ENCODE measurements around the gene ILKAP.

DNA sequence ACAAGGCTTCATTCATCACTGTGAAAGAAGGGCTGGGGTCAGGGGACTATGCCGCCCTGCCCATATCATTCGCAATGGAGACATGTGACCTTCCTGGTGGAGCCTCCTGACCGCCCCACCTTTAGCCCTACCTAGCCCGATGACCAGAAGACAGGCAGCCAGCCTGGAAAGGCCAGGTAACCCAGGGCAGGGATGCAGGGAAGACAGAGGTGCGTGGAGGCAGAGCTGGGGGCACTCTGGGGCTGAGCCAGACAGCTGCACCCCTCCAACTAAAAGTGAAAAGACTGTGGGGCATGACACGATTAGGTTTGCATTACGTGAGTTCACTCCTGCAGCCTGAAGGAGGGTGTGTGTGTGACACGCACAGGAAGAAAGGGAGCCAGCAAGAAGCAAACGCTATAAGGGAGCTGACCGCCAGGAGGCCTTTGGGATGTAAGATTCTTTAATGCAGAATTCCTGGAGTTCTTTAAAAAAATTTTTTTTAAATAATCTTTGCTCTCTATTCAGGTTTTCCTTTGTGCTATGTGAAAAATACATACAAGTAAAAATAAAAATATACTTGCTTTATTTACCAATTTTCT, 40.1 kb upstream of the ILKAP start:
- TF ChIP-seq POLR2AphosphoS5 (IDR thresholded peaks at IDR 0.05) (no peak), CTCF (IDR thresholded peaks at IDR 0.05) (no peak), EP300 (IDR thresholded peaks at IDR 0.05) (no peak), POLR2A (IDR thresholded peaks at IDR 0.05) (no peak)

All from gastroesophageal sphincter (tissue), 3 donors.